Measurements from ENCODE around the gene ANKRD34C. TPM values are rescaled to one million over a fixed set of nuclear protein-coding genes. Genes with fewer than 3 reads are reported as not detected.

Gene ANKRD34C
- total and polyA plus RNA-seq, 8 donors = not detected

GRCh38 chr15:79299841-79300235 lies 17.3 kb downstream of the ANKRD34C start:
- no peak overlapping the region for H3K27ac ChIP-seq
- H3K9me3 ChIP-seq = no peaks in the 10 kb centered on the region
- no peaks in the 10 kb centered on the region for H3K36me3 ChIP-seq
- 29 to 63% (median 46%) methylated on average over 1 of the region's 1 CpG for WGBS, 5 donors
- H3K27me3 ChIP-seq = peaks cover 0 to 16% (median 2%) of the 10 kb centered on the region in 3 donors
- H3K4me1 ChIP-seq = no peaks in the 10 kb centered on the region
- TF ChIP-seq, protein P1, sequence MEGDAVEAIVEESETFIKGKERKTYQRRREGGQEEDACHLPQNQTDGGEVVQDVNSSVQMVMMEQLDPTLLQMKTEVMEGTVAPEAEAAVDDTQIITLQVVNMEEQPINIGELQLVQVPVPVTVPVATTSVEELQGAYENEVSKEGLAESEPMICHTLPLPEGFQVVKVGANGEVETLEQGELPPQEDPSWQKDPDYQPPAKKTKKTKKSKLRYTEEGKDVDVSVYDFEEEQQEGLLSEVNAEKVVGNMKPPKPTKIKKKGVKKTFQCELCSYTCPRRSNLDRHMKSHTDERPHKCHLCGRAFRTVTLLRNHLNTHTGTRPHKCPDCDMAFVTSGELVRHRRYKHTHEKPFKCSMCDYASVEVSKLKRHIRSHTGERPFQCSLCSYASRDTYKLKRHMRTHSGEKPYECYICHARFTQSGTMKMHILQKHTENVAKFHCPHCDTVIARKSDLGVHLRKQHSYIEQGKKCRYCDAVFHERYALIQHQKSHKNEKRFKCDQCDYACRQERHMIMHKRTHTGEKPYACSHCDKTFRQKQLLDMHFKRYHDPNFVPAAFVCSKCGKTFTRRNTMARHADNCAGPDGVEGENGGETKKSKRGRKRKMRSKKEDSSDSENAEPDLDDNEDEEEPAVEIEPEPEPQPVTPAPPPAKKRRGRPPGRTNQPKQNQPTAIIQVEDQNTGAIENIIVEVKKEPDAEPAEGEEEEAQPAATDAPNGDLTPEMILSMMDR (IDR thresholded peaks at IDR 0.05) = no peak
- TF ChIP-seq EP300 (IDR thresholded peaks at IDR 0.05) (no peak), POLR2AphosphoS5 (IDR thresholded peaks at IDR 0.05) (no peak)
- intact Hi-C loops (cut with DNase I; ENCODE audit: low total_unique reads) = no loop called here
- H3K4me3 ChIP-seq = no peak overlapping the region
- DNase-seq = no peak

DNA sequence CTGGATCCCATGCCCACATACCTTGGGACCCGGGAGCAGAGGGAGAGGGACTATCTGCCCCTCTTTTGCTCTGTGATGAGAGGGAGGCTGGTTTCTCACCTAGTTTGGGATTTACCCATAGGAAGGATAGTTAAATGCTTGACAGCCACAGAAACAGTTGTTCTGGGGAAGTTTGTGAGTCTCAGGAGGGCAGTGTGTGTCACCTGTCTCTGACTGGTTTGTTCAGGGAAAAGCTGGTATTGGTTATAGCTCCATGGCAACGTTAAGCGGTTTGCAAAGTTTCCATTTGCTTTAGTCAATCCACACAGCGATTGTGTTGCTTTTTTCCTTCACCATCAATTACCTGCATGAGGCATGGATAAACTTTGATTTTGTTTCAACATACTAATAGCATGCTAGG lies 24.7 kb downstream of the ANKRD34C start:
- Histone ChIP-seq H3K27me3 (peaks cover 0 to 32% (median 0%) of the 10 kb centered on the region in 3 donors), H3K27ac (no peak overlapping the region), H3K4me3 (no peak overlapping the region), H3K36me3 (no peaks in the 10 kb centered on the region), H3K4me1 (peaks cover 5 to 20% (median 19%) of the 10 kb centered on the region in 4 donors), H3K9me3 (no peaks in the 10 kb centered on the region)
- intact Hi-C loops (cut with DNase I; ENCODE audit: low total_unique reads) = no loop called here
- TF ChIP-seq POLR2A (IDR thresholded peaks at IDR 0.05) (no peak), EP300 (IDR thresholded peaks at IDR 0.05) (no peak), POLR2AphosphoS5 (IDR thresholded peaks at IDR 0.05) (no peak)
- TF ChIP-seq, protein P1 (IDR thresholded peaks at IDR 0.05) = no peak
- WGBS, 5 donors = 31 to 60% (median 44%) methylated on average over 4 of the region's 4 CpGs
- no peak for DNase-seq

DNA sequence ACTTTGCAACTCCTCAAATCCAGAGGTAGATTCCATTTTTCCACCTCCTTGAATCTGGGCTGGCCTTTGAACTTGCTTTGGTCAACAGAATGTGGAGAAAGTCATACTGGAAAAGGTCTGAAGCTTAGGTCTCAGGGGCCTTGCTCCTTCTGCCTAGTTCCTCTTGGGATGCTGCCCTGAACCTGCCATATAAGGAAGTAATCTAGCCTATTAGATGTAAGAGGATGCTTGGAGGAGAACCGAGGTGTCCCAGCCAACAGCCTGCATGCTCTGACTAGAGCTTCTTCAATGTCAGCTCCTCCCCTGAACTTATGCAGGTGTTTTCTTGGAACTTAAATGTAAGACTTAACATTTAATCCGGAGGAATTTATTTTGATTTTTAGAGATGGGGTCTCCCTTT lies 26.4 kb downstream of the ANKRD34C start:
- Histone ChIP-seq H3K4me1 (peaks cover 7 to 34% (median 27%) of the 10 kb centered on the region in 4 donors), H3K27ac (no peak overlapping the region), H3K27me3 (peaks cover 0 to 32% (median 0%) of the 10 kb centered on the region in 3 donors), H3K36me3 (peaks cover 1 to 6% (median 4%) of the 10 kb centered on the region in 4 donors), H3K9me3 (no peaks in the 10 kb centered on the region), H3K4me3 (no peak overlapping the region)
- no peak for DNase-seq
- intact Hi-C loops (cut with DNase I; ENCODE audit: low total_unique reads) = no loop called here
- no peak for TF ChIP-seq EP300 (IDR thresholded peaks at IDR 0.05)
- no peak for TF ChIP-seq POLR2AphosphoS5 (IDR thresholded peaks at IDR 0.05)
- no peak for TF ChIP-seq POLR2A (IDR thresholded peaks at IDR 0.05)
- TF ChIP-seq, protein P1 (IDR thresholded peaks at IDR 0.05) = no peak
- 35 to 55% (median 51%) methylated on average over 2 of the region's 2 CpGs for WGBS, 5 donors

- peak overlapping the region in 4 of 5 donors; percentile 74 to 81 (median 78) for H3K27ac ChIP-seq
Observed at GRCh38 chr15:79310612-79310984, 28.1 kb downstream of the ANKRD34C start.

More at GRCh38 chr15:79310612-79310984, 28.1 kb downstream of the ANKRD34C start:
- WGBS, 5 donors = 0 to 2% (median 1%) methylated on average over 7 to 16 of the region's 17 CpGs
- peaks cover 18 to 23% (median 21%) of the 10 kb centered on the region in 4 donors for H3K36me3 ChIP-seq
- H3K27me3 ChIP-seq = peaks cover 0 to 20% (median 0%) of the 10 kb centered on the region in 3 donors
- intact Hi-C loops (cut with DNase I; ENCODE audit: low total_unique reads) = no loop called here
- peak overlapping the region; percentile 60 to 91 (median 75) for H3K4me3 ChIP-seq
- H3K4me1 ChIP-seq = peaks cover 7 to 49% (median 41%) of the 10 kb centered on the region in 4 donors
- no peaks in the 10 kb centered on the region for H3K9me3 ChIP-seq
- DNase-seq = no peak
- TF ChIP-seq EP300 (IDR thresholded peaks at IDR 0.05) (no peak), POLR2A (IDR thresholded peaks at IDR 0.05) (no peak), POLR2AphosphoS5 (IDR thresholded peaks at IDR 0.05) (no peak)
- TF ChIP-seq, protein P1 (IDR thresholded peaks at IDR 0.05) = no peak

Data from stomach (tissue), 9 donors.